ENCODE results near the gene FAF1.

- TF ChIP-seq EZH2phosphoT487 (IDR thresholded peaks at IDR 0.05; ENCODE audit: borderline replicate concordance, low read depth, low read length) (no peak), CTCF (conservative IDR thresholded peaks at IDR 0.05; ENCODE audit: low read length) (no peak)
Measured at GRCh38 chr1:50430010-50430405, 530.1 kb downstream of the FAF1 start.

Data from OCI-LY7 (cell line).